Effector memory CD8-positive, alpha-beta T cell (primary cell): Measurements from ENCODE around the gene STAT3.
A peak's percentile ranks its signal among the peaks of the same experiment; 100 is the strongest.
"Not testable (repeated sequence)": the region's sequence is repeated elsewhere in the genome, so short reads cannot be mapped to it uniquely, and the experiment has no call there.

Experiments
- ATAC-seq: fragments of 150-1000 bp; cut with Tn5 transposase; replicated peaks from 2 replicates; pipeline ENCODE4 v1.10.0; 2021; ENCODE audit warnings: mild to moderate bottlenecking, moderate library complexity
- DNase-seq, 3 experiments: peaks; one replicate each; pipeline ENCODE4 v3.0.0; 2021
- H3K27ac Mint-ChIP-seq, 2 donors: one replicate each; pipeline ENCODE4 v1.8.0; 2022; ENCODE audit warnings: mild to moderate bottlenecking in 2 of 2, mixed read lengths in 2 of 2, moderate library complexity in 2 of 2
- H3K27me3 Mint-ChIP-seq, 2 donors: one replicate each; pipeline ENCODE4 v1.8.0; 2022; ENCODE audit warnings: mixed read lengths in 2 of 2
- H3K36me3 Mint-ChIP-seq: one replicate; pipeline ENCODE4 v1.8.0; 2022; ENCODE audit warnings: mild to moderate bottlenecking, moderate library complexity, mixed read lengths; ENCODE audit not compliant: insufficient read depth
- H3K4me1 Mint-ChIP-seq, 2 donors: one replicate each; pipeline ENCODE4 v1.8.0; 2022; ENCODE audit warnings: low read depth in 2 of 2, mixed read lengths in 2 of 2
- H3K4me3 Mint-ChIP-seq, 2 donors: one replicate each; pipeline ENCODE4 v1.8.0; 2022; ENCODE audit warnings: mild to moderate bottlenecking in 2 of 2, mixed read lengths in 2 of 2, moderate library complexity in 2 of 2
- H3K9me3 Mint-ChIP-seq, 2 donors: one replicate each; pipeline ENCODE4 v1.8.0; 2022; ENCODE audit warnings: mixed read lengths in 2 of 2

The STAT3 gene

DNA sequence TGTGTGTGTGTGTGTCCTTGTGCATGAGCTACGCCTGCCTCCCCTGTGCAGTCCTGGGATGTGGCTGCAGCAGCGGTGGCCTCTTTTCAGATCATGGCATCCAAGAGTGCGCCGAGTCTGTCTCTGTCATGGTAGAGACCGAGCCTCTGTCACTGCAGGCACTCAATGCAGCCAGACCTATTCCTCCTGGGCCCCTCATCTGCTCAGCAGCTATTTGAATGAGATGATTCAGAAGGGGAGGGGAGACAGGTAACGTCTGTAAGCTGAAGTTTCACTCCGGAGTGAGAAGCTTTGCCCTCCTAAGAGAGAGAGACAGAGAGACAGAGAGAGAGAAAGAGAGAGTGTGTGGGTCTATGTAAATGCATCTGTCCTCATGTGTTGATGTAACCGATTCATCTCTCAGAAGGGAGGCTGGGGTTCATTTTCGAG, 77.4 kb downstream of the STAT3 start:
- Mint-ChIP-seq H3K4me1 (peaks cover 25 to 26% of the 10 kb centered on the region in 2 donors), H3K4me3 (no peak overlapping the region), H3K36me3 (peaks cover 81% of the 10 kb centered on the region), H3K9me3 (no peaks in the 10 kb centered on the region), H3K27ac (peak overlapping the region; percentile 80 to 88), H3K27me3 (no peaks in the 10 kb centered on the region)
- DNase-seq (no peak), ATAC-seq (no peak)

DNA sequence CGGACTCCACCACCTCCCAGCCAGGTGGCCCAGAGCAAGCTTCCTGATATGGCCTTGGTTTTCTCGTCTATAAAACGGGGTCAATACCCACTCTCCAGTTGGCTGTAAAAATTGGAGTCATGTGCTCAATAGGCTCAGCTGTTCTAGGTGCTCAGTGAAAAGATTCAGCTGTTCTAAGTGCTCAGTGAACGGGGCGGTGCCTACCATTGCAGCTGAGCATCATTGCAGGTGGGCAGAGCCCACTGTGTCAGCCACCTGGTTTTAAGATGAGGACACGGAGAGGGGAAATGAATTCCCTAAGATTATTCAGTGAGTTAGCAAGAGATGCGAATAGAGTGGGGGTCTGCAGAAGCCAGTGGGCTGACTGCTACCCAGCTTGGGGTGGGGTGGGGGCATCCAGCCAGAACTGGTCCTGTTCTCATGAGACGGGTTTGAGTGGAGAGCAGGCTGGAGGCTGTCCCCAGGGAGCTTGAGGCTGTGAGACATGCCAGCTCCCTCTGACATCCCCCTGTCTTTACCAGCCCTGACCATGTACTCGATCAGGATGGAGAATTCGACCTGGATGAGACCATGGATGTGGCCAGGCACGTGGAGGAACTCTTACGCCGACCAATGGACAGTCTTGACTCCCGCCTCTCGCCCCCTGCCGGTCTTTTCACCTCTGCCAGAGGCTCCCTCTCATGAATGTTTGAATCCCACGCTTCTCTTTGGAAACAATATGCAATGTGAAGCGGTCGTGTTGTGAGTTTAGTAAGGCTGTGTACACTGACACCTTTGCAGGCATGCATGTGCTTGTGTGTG, 78.1 kb downstream of the STAT3 start:
- no peak overlapping the region for H3K4me3 Mint-ChIP-seq
- peaks cover 78% of the 10 kb centered on the region for H3K36me3 Mint-ChIP-seq

DNA sequence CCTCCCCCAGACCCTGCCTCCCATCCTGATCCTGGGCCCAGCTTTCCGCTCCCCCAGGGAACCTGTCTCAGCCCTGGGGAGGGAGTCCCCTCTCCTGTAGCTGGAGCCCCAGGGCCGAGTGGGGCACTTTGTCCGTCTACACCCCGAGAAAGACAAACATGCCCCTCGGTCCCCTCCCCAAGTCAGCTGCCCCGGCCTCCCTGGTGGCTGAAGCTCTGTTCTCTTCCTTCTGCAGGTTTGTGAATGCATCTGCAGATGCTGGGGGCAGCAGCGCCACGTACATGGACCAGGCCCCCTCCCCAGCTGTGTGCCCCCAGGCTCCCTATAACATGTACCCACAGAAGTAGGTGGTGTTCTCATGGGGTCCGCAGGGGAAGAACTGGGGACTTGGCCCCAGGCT, 79.1 kb downstream of the STAT3 start:
- H3K4me1 Mint-ChIP-seq: peaks cover 19 to 22% of the 10 kb centered on the region in 2 donors
- no peaks in the 10 kb centered on the region for H3K9me3 Mint-ChIP-seq
- H3K36me3 Mint-ChIP-seq: peaks cover 83% of the 10 kb centered on the region
- H3K27me3 Mint-ChIP-seq: no peaks in the 10 kb centered on the region
- H3K4me3 Mint-ChIP-seq: no peak overlapping the region
- DNase-seq: no peak
- peak overlapping the region; percentile 80 to 89 for H3K27ac Mint-ChIP-seq
- no peak for ATAC-seq

More for the DNA sequence above, 78.1 kb downstream of the STAT3 start:
- ATAC-seq: no peak
- Mint-ChIP-seq H3K4me1 (peaks cover 20 to 24% of the 10 kb centered on the region in 2 donors), H3K27ac (peak overlapping the region; percentile 80 to 89), H3K9me3 (no peaks in the 10 kb centered on the region), H3K27me3 (no peaks in the 10 kb centered on the region)
- no peak for DNase-seq

DNA sequence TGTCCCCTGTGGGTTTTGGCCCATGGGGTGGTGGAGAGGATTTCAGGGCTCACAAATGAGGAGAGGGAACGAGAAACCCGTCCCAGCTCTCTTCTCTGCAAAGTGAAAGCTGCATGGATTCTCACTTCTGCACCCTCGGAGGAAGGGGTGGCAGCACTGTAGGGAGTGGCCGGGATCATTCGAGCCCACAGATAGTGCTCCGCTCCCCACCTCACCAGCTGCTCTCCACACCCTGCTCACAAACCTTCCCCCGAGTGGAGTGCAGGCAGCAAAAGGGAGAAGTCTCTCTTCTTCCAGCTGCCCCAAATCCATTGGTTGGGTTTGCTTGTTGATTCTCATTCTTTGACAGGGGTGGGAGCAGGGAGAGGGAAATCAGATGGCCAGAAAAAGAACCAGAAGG, 79.8 kb downstream of the STAT3 start:
- DNase-seq (no peak), ATAC-seq (no peak)
- Mint-ChIP-seq H3K27ac (peak overlapping the region in 1 of 2 donors; percentile 83), H3K9me3 (no peaks in the 10 kb centered on the region), H3K36me3 (peaks cover 85% of the 10 kb centered on the region), H3K27me3 (no peaks in the 10 kb centered on the region), H3K4me1 (peaks cover 14 to 22% of the 10 kb centered on the region in 2 donors), H3K4me3 (no peak overlapping the region)

DNA sequence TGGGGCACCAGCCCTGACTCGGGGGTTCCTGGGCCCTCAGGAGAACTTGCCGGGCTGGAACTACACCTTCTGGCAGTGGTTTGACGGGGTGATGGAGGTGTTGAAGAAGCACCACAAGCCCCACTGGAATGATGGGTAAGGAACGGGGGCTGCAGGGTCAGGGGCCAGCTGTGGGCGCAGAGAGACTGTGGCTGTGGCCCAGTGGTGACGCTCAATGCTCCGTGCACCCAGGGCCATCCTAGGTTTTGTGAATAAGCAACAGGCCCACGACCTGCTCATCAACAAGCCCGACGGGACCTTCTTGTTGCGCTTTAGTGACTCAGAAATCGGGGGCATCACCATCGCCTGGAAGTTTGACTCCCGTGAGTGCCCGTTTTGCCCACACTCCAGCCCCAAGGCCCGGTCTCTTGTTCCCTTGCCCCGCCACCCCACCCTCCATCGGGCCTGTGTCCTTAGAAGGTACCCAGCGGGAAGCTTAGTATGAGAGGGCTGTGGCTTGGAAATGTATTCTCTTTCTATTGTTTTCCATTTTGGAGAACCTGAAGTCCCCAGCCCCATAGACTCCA, 80.8 kb downstream of the STAT3 start:
- H3K27ac Mint-ChIP-seq: peak overlapping the region; percentile 72 to 83
- DNase-seq: no peak
- H3K36me3 Mint-ChIP-seq: peaks cover 82% of the 10 kb centered on the region
- peaks cover 10 to 22% of the 10 kb centered on the region in 2 donors for H3K4me1 Mint-ChIP-seq
- ATAC-seq: no peak
- H3K9me3 Mint-ChIP-seq: no peaks in the 10 kb centered on the region
- H3K4me3 Mint-ChIP-seq: no peak overlapping the region
- H3K27me3 Mint-ChIP-seq: no peaks in the 10 kb centered on the region

DNA sequence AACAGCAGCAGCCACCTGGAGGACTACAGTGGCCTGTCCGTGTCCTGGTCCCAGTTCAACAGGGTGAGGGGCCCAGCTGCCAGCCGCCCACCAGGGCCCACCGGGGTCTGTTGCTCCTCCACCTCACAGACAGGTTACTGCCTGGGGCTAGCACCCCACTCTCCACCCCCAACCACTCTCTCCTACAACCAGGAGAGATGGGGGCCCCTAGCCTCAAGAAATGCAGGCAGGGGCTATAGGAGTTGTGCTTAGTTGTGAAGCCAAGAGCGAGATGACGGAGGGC, 81.9 kb downstream of the STAT3 start:
- no peak for DNase-seq
- no peak for ATAC-seq
- Mint-ChIP-seq H3K36me3 (peaks cover 84% of the 10 kb centered on the region), H3K4me3 (no peak overlapping the region), H3K4me1 (peaks cover 9 to 14% of the 10 kb centered on the region in 2 donors), H3K27ac (peak overlapping the region; percentile 59 to 89), H3K27me3 (no peaks in the 10 kb centered on the region), H3K9me3 (no peaks in the 10 kb centered on the region)

DNA sequence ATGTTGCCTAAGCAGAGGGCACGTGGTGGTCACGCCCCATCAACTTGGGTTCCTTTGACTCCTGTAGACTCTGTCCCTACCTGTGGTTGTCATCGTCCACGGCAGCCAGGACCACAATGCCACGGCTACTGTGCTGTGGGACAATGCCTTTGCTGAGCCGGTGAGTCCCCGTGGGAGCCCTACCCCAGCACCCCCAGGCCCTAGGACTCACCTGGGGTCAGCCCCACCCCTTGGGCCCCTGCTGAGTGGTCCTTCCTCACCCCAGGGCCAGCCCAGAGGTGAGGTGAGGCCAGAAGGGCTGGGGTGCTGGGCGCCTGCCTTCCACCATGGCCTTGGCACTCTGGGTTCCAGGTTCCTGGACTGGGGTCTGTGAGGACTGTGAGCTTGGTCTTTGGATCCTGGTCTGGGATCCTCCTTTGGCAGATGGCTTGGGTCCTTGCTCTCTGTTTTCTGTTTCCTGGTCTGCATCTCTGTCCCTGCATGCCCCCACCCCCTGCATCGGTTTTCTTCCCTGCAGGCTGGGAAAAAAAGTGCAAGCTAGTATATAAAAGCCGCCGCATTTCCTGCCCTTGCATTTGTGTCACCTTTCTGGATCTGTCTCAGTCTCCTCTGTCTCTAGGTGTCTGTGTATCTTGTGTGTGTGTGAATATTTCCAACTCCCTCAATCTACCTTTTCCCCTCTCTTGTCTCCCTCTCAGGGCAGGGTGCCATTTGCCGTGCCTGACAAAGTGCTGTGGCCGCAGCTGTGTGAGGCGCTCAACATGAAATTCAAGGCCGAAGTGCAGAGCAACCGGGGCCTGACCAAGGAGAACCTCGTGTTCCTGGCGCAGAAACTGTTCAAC, 82.5 kb downstream of the STAT3 start:
- no peak for DNase-seq
- no peaks in the 10 kb centered on the region for H3K27me3 Mint-ChIP-seq
- H3K27ac Mint-ChIP-seq: peak overlapping the region; percentile 59 to 89
- peaks cover 85% of the 10 kb centered on the region for H3K36me3 Mint-ChIP-seq
- no peak overlapping the region for H3K4me3 Mint-ChIP-seq
- peaks cover 7 to 11% of the 10 kb centered on the region in 2 donors for H3K4me1 Mint-ChIP-seq
- ATAC-seq: no peak
- no peaks in the 10 kb centered on the region for H3K9me3 Mint-ChIP-seq

DNA sequence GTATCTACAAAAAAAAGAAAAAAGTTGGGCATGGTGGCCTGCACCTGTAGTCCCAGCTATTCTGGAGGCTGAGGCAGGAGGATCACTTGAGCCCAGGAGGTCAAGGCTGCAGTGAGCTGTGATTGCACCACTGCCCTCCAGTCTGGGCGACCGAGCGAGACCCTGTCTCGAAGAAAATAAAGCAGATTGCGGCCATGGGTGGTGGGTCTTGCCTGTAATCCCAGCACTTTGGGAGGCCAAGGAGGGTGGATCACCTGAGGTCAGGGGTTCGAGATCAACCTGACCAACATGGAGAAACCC, 83.3 kb downstream of the STAT3 start:
- not testable (repeated sequence) for H3K4me1 Mint-ChIP-seq, ATAC-seq, DNase-seq, H3K9me3 Mint-ChIP-seq, H3K4me3 Mint-ChIP-seq, H3K27me3 Mint-ChIP-seq
- peaks cover 77% of the 10 kb centered on the region for H3K36me3 Mint-ChIP-seq
- peak overlapping the region in 1 of 2 donors; percentile 80 for H3K27ac Mint-ChIP-seq

DNA sequence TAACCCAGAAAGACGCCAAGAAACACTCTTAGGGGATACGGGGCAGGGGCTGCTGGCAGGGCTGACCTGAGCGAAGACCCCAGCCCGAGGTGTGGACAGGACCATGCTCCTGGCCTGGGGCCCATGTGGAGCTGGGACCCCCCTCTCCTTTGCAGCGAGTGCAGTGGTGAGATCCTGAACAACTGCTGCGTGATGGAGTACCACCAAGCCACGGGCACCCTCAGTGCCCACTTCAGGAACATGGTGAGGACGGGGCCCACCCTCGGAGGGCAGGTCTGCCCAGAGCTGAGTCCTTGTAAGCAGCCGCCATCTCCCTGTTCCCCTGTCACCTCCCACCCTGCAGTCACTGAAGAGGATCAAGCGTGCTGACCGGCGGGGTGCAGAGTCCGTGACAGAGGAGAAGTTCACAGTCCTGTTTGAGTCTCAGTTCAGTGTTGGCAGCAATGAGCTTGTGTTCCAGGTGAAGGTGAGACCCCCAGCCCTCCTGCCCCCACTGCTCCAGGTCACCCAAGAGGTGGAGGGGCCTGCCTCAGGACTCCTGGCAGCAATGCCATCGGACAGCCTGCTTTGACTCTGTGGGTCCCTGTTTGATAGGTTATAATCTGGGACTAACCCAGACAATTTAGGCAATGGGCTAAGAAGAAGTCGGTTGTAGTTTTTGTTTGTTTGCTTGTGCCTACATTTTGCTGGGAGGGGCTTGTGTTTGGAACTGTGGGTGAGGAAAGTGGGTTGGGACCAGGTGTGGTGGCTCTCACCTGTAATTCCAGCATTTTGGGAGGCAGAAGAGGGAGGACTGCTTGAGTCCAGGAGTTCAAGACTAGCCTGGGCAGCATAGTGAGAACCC, 83.8 kb downstream of the STAT3 start:
- Mint-ChIP-seq H3K27me3 (no peaks in the 10 kb centered on the region), H3K9me3 (no peaks in the 10 kb centered on the region), H3K36me3 (peaks cover 76% of the 10 kb centered on the region), H3K27ac (peak overlapping the region; percentile 64 to 80), H3K4me3 (no peak overlapping the region), H3K4me1 (peaks cover 6 to 9% of the 10 kb centered on the region in 2 donors)
- DNase-seq (no peak), ATAC-seq (no peak)

DNA sequence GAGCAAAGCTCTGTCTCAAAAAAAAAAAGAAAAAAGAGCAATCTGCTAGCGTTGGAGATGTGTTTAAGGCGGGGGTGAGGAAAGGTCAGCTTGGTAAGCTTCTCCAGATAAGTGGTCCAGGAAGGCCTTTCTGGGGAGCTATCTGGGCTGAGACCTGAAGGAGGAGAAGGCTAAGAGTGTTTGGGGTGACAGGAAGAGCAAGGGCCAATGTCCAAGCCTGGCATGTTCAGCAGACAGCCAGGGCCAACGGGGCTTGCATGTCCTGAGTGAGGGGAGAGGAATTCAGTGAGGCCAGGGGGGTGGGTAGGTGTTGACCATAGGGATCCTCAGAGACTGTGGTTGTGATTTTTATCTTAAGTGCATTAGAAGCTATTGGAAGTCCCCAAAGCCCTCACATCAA, 84.5 kb downstream of the STAT3 start:
- no peak overlapping the region for H3K4me3 Mint-ChIP-seq
- peak overlapping the region; percentile 53 to 77 for H3K27ac Mint-ChIP-seq
- H3K9me3 Mint-ChIP-seq: no peaks in the 10 kb centered on the region
- peaks cover 76% of the 10 kb centered on the region for H3K36me3 Mint-ChIP-seq
- no peak for DNase-seq
- no peaks in the 10 kb centered on the region for H3K27me3 Mint-ChIP-seq
- H3K4me1 Mint-ChIP-seq: peaks cover 6 to 8% of the 10 kb centered on the region in 2 donors
- ATAC-seq: no peak

DNA sequence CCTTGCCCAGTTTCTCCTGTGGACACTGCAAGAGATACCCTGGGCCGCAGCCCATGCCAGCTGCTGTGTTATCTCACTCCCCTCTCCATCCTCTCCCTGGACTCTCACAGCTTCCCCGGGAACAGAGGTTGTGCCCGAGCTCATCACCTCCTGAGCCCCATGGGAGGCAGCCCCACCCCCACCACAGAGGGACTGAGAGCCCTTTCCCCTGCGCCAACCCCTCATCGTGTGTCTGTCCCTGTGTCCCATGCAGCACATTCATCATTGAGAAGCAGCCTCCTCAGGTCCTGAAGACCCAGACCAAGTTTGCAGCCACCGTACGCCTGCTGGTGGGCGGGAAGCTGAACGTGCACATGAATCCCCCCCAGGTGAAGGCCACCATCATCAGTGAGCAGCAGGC, 87.2 kb downstream of the STAT3 start:
- H3K9me3 Mint-ChIP-seq: no peaks in the 10 kb centered on the region
- H3K4me3 Mint-ChIP-seq: no peak overlapping the region
- peaks cover 5 to 6% of the 10 kb centered on the region in 2 donors for H3K4me1 Mint-ChIP-seq
- no peak for DNase-seq
- H3K27ac Mint-ChIP-seq: peak overlapping the region in 1 of 2 donors; percentile 71
- no peak for ATAC-seq
- H3K36me3 Mint-ChIP-seq: peaks cover 68% of the 10 kb centered on the region
- no peaks in the 10 kb centered on the region for H3K27me3 Mint-ChIP-seq

DNA sequence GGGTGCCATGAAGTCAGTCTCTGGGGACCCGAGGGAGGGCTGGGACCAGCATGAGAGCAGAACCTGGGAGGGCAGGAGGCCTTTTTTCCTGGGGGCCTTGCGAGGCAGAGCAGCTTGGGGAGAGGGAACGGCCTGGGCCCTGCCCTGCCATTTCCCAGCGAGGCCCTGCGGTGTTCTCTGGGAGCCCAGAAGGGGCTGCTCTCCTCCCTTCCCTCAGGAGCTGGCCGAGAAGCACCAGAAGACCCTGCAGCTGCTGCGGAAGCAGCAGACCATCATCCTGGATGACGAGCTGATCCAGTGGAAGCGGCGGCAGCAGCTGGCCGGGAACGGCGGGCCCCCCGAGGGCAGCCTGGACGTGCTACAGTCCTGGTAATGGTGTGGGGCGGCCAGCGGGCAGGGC, 88.3 kb downstream of the STAT3 start:
- H3K27ac Mint-ChIP-seq, H3K27me3 Mint-ChIP-seq, H3K4me3 Mint-ChIP-seq, H3K4me1 Mint-ChIP-seq, DNase-seq, H3K9me3 Mint-ChIP-seq, ATAC-seq: not testable (repeated sequence)
- H3K36me3 Mint-ChIP-seq: peaks cover 66% of the 10 kb centered on the region

DNA sequence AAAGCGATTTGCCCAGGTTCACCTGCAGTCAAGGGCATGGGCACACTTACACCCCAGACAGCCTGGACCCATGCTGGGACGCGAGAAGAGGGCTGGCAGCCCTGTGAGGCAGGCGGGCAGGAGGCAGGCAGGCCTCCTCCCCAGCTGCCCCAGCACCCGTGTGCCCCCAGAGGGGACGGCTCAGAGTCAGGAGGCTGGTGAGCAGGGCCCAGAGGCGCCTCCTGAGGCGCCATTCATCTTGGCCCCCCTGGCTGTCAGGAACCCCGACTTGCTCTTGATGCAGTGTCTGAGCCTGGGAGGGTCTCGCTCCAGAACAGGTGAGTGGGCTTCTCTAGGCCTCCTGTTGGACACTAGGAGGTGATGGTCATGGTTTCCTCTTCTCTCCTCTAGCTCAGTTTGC, 88.9 kb downstream of the STAT3 start:
- H3K27ac Mint-ChIP-seq: peak overlapping the region in 1 of 2 donors; percentile 79
- H3K9me3 Mint-ChIP-seq, H3K4me3 Mint-ChIP-seq, ATAC-seq, DNase-seq, H3K27me3 Mint-ChIP-seq, H3K4me1 Mint-ChIP-seq: not testable (repeated sequence)
- peaks cover 65% of the 10 kb centered on the region for H3K36me3 Mint-ChIP-seq
